ENCODE measurements around the gene TRIP6.

The TRIP6 gene

DNA sequence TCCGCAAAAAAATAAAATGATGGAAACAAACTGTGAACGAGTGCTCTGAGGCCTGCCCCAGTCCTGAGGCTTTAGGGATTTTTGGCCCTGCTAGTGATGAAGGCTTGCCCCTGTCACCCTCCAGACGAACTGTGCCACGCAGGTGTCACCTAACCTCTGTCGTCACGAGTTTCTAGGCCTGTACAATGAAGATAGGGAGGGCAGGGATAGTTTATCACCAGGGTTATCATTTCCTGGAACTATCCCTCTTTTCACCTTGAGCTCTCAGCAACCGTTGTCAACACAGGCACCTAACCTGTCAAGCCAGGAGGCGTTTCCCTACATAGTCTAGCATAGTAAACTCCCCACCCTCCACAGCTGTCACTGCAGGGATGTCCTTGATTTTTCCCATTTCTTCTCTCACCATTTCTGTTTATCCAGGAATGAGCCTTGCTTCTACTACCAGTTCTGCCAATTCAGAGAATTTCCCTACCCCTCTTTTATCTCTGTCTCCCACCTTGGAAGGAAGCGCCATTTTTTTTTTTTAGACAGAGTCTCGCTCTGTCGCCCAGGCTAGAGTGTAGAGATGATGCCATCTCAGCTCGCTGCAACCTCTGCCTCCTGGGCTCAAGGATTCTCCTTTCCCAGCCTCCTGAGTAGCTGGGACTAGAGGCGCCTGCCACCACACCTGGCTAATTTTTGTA, 30.7 kb downstream of the TRIP6 start:
- CTCF ChIA-PET = interaction anchor here (0.6 to 3.0 kb wide), 6 partner anchors 60 to 442 kb away, joined by 3 to 27 read pairs (median 4); no protein-coding TSS in a partner anchor
- no peaks in the 10 kb centered on the region; the same call in 1 of the 2 replicates for H3K4me1 ChIP-seq (ENCODE audit: control insufficient read depth, insufficient read depth, low read length)
- no peak for TF ChIP-seq SALL2 (tag by site-specific recombination; IDR thresholded peaks at IDR 0.05; ENCODE audit: borderline replicate concordance)
- 0 out of 2 replicates have a peak, but pooled peaks have one; percentile 14 for TF ChIP-seq ZNF366 (tag by site-specific recombination; conservative IDR thresholded peaks at IDR 0.05)
- H3K4me3 ChIP-seq (ENCODE audit: low read depth, low read length) = no peak overlapping the region
- no peaks in the 10 kb centered on the region for H3K9me3 ChIP-seq (ENCODE audit: control insufficient read depth, insufficient read depth, low read depth, low read length)
- no peak overlapping the region for H3K27ac ChIP-seq (ENCODE audit: extremely low read depth, low read depth, low read length)
- no peaks in the 10 kb centered on the region for H3K36me3 ChIP-seq (ENCODE audit: control insufficient read depth in 2 of 2, insufficient read depth in 1 of 2, low read length in 2 of 2)
- POLR2A ChIA-PET = no interaction called here

DNA sequence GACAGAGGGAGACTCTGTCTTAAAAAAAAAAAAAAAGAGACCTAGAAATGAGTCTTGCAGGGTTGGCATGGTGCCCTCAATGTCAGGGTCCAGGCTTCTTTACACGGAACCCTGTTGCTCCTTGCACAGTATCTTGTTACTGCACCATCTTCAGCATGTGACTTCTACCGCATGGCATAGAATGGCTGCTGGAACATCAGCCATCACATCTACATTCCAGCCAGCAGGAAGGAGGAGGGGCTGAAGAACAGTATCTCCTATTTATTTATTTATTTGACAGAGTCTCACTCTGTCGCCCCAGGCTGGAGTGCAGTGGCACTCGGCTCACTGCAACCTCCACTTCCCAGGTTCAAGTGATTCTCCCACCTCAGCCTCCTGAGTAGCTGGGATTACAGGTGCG, 32.2 kb downstream of the TRIP6 start:
- TF ChIP-seq BCL11A (tag by site-specific recombination; IDR thresholded peaks at IDR 0.05; ENCODE audit: low read depth) (no peak), ZXDB (tag by site-specific recombination; IDR thresholded peaks at IDR 0.05) (0 out of 2 replicates have a peak, but pooled peaks have one; percentile 28)
- Histone ChIP-seq H3K36me3 (ENCODE audit: control insufficient read depth in 2 of 2, insufficient read depth in 1 of 2, low read length in 2 of 2) (no peaks in the 10 kb centered on the region), H3K4me3 (ENCODE audit: low read depth, low read length) (no peak overlapping the region), H3K27ac (ENCODE audit: extremely low read depth, low read depth, low read length) (no peak overlapping the region), H3K9me3 (ENCODE audit: control insufficient read depth, insufficient read depth, low read depth, low read length) (no peaks in the 10 kb centered on the region), H3K4me1 (ENCODE audit: control insufficient read depth, insufficient read depth, low read length) (no peaks in the 10 kb centered on the region; the same call in 1 of the 2 replicates)
- ChIA-PET POLR2A (no interaction called here), CTCF (interaction anchor here (0.6 to 3.9 kb wide), 6 partner anchors 34 to 633 kb away, joined by 3 to 27 read pairs (median 6); no protein-coding TSS in a partner anchor)

DNA sequence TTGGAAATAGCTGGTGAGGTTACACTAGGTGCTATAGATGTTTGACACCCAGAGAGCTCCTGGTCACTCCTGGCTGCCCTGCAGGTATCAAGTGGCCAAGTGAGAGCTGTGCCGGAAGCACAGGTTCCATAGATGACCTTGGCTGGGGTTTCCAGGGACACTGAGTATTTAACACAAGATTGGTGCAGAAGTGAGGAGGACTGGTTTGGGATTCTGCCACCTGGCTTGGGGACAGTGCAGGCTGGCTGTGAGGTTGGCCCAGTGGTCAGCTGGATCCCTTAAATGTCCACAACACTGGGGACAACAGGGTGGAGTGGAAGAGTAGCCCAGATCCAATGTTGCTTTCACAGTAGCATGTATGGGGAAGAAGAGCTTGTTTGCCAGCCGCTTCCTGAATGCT, 33.8 kb downstream of the TRIP6 start:
- Histone ChIP-seq H3K27ac (ENCODE audit: extremely low read depth, low read depth, low read length) (no peak overlapping the region), H3K36me3 (ENCODE audit: control insufficient read depth in 2 of 2, insufficient read depth in 1 of 2, low read length in 2 of 2) (no peaks in the 10 kb centered on the region), H3K4me3 (ENCODE audit: low read depth, low read length) (no peak overlapping the region), H3K9me3 (ENCODE audit: control insufficient read depth, insufficient read depth, low read depth, low read length) (no peaks in the 10 kb centered on the region), H3K4me1 (ENCODE audit: control insufficient read depth, insufficient read depth, low read length) (no peaks in the 10 kb centered on the region)
- ChIA-PET CTCF (interaction anchor here (2.2 to 3.9 kb wide), 2 partner anchors 158 to 176 kb away, joined by 7 to 22 read pairs; no protein-coding TSS in a partner anchor), POLR2A (no interaction called here)
- TF ChIP-seq KLF7 (tag by site-specific recombination; IDR thresholded peaks at IDR 0.05; ENCODE audit: borderline replicate concordance) = no peak
- TF ChIP-seq, protein P1, sequence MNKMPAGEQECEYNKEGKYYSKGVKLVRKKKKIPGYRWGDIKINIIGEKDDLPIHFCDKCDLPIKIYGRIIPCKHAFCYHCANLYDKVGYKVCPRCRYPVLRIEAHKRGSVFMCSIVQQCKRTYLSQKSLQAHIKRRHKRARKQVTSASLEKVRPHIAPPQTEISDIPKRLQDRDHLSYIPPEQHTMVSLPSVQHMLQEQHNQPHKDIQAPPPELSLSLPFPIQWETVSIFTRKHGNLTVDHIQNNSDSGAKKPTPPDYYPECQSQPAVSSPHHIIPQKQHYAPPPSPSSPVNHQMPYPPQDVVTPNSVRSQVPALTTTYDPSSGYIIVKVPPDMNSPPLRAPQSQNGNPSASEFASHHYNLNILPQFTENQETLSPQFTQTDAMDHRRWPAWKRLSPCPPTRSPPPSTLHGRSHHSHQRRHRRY (tag by site-specific recombination; IDR thresholded peaks at IDR 0.05) = no peak
- TF ChIP-seq, protein P2, sequence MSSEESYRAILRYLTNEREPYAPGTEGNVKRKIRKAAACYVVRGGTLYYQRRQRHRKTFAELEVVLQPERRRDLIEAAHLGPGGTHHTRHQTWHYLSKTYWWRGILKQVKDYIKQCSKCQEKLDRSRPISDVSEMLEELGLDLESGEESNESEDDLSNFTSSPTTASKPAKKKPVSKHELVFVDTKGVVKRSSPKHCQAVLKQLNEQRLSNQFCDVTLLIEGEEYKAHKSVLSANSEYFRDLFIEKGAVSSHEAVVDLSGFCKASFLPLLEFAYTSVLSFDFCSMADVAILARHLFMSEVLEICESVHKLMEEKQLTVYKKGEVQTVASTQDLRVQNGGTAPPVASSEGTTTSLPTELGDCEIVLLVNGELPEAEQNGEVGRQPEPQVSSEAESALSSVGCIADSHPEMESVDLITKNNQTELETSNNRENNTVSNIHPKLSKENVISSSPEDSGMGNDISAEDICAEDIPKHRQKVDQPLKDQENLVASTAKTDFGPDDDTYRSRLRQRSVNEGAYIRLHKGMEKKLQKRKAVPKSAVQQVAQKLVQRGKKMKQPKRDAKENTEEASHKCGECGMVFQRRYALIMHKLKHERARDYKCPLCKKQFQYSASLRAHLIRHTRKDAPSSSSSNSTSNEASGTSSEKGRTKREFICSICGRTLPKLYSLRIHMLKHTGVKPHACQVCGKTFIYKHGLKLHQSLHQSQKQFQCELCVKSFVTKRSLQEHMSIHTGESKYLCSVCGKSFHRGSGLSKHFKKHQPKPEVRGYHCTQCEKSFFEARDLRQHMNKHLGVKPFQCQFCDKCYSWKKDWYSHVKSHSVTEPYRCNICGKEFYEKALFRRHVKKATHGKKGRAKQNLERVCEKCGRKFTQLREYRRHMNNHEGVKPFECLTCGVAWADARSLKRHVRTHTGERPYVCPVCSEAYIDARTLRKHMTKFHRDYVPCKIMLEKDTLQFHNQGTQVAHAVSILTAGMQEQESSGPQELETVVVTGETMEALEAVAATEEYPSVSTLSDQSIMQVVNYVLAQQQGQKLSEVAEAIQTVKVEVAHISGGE (tag by site-specific recombination; conservative IDR thresholded peaks at IDR 0.05; ENCODE audit: low read depth) = no peak
- no peak for TF ChIP-seq SP2 (tag by site-specific recombination; IDR thresholded peaks at IDR 0.05)
- TF ChIP-seq ZNF623 (tag by site-specific recombination; IDR thresholded peaks at IDR 0.05) = no peak
- no peak for TF ChIP-seq ZNF157 (tag by site-specific recombination; IDR thresholded peaks at IDR 0.05)

DNA sequence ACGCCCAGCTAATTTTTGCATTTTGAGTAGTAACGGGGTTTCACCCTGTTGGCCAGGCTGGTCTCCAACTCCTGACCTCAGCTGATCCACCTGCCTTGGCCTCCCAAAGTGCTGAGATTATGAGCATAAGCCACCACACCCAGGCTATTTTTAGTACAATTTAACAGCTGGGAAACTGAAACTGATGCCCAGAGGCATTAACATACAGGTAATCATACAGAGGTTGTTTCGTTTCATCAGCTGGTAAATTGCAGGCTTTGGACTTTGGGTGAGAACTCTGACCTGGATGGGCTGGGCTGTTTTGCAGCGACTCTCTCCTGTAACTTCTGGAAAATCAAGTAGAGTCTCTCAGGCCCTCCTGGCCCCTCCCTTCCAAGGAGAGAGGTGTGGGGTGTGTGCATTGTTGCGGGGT, 34.7 kb downstream of the TRIP6 start:
- H3K9me3 ChIP-seq (ENCODE audit: control insufficient read depth, insufficient read depth, low read depth, low read length) = no peaks in the 10 kb centered on the region
- no peak overlapping the region for H3K4me3 ChIP-seq (ENCODE audit: low read depth, low read length)
- no peak overlapping the region for H3K27ac ChIP-seq (ENCODE audit: extremely low read depth, low read depth, low read length)
- H3K36me3 ChIP-seq (ENCODE audit: control insufficient read depth in 2 of 2, insufficient read depth in 1 of 2, low read length in 2 of 2) = no peaks in the 10 kb centered on the region
- POLR2A ChIA-PET = no interaction called here
- no peaks in the 10 kb centered on the region for H3K4me1 ChIP-seq (ENCODE audit: control insufficient read depth, insufficient read depth, low read length)
- CTCF ChIA-PET = interaction anchor here (0.5 to 3.9 kb wide), 3 partner anchors 157 to 290 kb away, joined by 3 to 22 read pairs (median 3); no protein-coding TSS in a partner anchor
- TF ChIP-seq ZNF48 (tag by site-specific recombination; IDR thresholded peaks at IDR 0.05) (no peak), ZNF664 (tag by site-specific recombination; IDR thresholded peaks at IDR 0.05) (no peak), ZNF660 (tag by site-specific recombination; IDR thresholded peaks at IDR 0.05) (no peak), ZNF571 (tag by site-specific recombination; IDR thresholded peaks at IDR 0.05) (no peak), ZNF366 (tag by site-specific recombination; conservative IDR thresholded peaks at IDR 0.05) (no peak), GLIS1 (tag by site-specific recombination; IDR thresholded peaks at IDR 0.05) (no peak), SP7 (tag by site-specific recombination; IDR thresholded peaks at IDR 0.05) (no peak), ZNF292 (tag by site-specific recombination; IDR thresholded peaks at IDR 0.05; ENCODE audit: borderline replicate concordance, low read depth) (no peak), WT1 (tag by site-specific recombination; IDR thresholded peaks at IDR 0.05) (no peak), ZNF510 (tag by site-specific recombination; IDR thresholded peaks at IDR 0.05; ENCODE audit: insufficient replicate concordance) (no peak)
- TF ChIP-seq, protein P3, sequence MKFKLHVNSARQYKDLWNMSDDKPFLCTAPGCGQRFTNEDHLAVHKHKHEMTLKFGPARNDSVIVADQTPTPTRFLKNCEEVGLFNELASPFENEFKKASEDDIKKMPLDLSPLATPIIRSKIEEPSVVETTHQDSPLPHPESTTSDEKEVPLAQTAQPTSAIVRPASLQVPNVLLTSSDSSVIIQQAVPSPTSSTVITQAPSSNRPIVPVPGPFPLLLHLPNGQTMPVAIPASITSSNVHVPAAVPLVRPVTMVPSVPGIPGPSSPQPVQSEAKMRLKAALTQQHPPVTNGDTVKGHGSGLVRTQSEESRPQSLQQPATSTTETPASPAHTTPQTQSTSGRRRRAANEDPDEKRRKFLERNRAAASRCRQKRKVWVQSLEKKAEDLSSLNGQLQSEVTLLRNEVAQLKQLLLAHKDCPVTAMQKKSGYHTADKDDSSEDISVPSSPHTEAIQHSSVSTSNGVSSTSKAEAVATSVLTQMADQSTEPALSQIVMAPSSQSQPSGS (tag by site-specific recombination; IDR thresholded peaks at IDR 0.05; ENCODE audit: low read depth) = no peak
